T-cell (primary cell): Measurements from ENCODE around the gene RIC8A. TPM values are rescaled to one million over a fixed set of nuclear protein-coding genes. Genes with fewer than 3 reads are reported as not detected.

Source experiments
- ATAC-seq, 4 experiments: fragments of 200-7000 bp in 3 of 4; fragments of 150-1000 bp in 1 of 4; cut with Tn5 transposase; replicated peaks in 1 of 4; 1 replicate in 3 of 4; 2 replicates in 1 of 4; pipeline ENCODE4 v1.10.0; 2021; ENCODE audit warnings: moderate library complexity in 3 of 4, mild to moderate bottlenecking in 2 of 4, moderate number of reproducible peaks in 1 of 4
- CTCF ChIA-PET, 2 donors: fragments of 300-600 bp; sonication (Branson Sonifier 250); formaldehyde crosslinking; loops; one replicate each; lab custom pipeline; 2022; ENCODE audit warnings: antibody characterized with exemption in 2 of 2; lab: Charles Lee
- POLR2A ChIA-PET, 2 donors: fragments of 300-600 bp; sonication (Branson Sonifier 250); formaldehyde crosslinking; loops; one replicate each; lab custom pipeline; 2022; ENCODE audit warnings: antibody characterized with exemption in 2 of 2; lab: Charles Lee
- DNase-seq, 35 experiments: peaks; one replicate each; pipeline versions ENCODE4 v3.0.0 to v3.0.0-alpha.2; 2013 to 2023
- H3K27ac ChIP-seq: one replicate; pipeline ENCODE4 v1.5.1; 2013; ENCODE audit warnings: low read length
- H3K27me3 ChIP-seq, 2 experiments: replicated peaks in 1 of 2; 1 replicate in 1 of 2; 2 replicates in 1 of 2; pipeline versions ENCODE4 v1.6.1 to v1.7.0; 2013; ENCODE audit warnings: low read length in 1 of 2, mixed read lengths in 1 of 2; ENCODE audit not compliant: control insufficient read depth in 2 of 2, insufficient read depth in 2 of 2; ENCODE audit errors: extremely low read depth in 1 of 2
- H3K36me3 ChIP-seq, 2 donors: 1 replicate in 1 of 2; 2 replicates in 1 of 2; pipeline versions ENCODE4 v1.6.1 to v1.7.0; 2013; ENCODE audit warnings: low read length in 1 of 2; ENCODE audit not compliant: control insufficient read depth in 2 of 2, insufficient read depth in 1 of 2; ENCODE audit errors: extremely low read depth in 1 of 2
- H3K4me1 ChIP-seq, 2 experiments: 1 replicate in 1 of 2; 2 replicates in 1 of 2; pipeline versions ENCODE4 v1.6.1 to v1.7.0; 2013; ENCODE audit warnings: low read length in 2 of 2, mixed read lengths in 1 of 2; ENCODE audit not compliant: insufficient read depth in 2 of 2, control insufficient read depth in 1 of 2; ENCODE audit errors: extremely low read depth in 1 of 2
- H3K4me3 ChIP-seq, 2 donors: 1 replicate in 1 of 2; 2 replicates in 1 of 2; pipeline versions ENCODE4 v1.5.1 to v1.7.0; 2013; ENCODE audit warnings: mild to moderate bottlenecking in 2 of 2, low read length in 1 of 2, moderate library complexity in 1 of 2; ENCODE audit not compliant: control insufficient read depth in 1 of 2; ENCODE audit errors: extremely low read depth in 1 of 2
- H3K9me3 ChIP-seq: 2 replicates; pipeline ENCODE4 v1.7.0; 2013
- H3K27ac Mint-ChIP-seq, 2 donors: one replicate each; pipeline ENCODE4 v1.8.0; 2020 to 2021; ENCODE audit warnings: mild to moderate bottlenecking in 2 of 2, mixed read lengths in 2 of 2
- H3K27me3 Mint-ChIP-seq, 2 donors: one replicate each; pipeline ENCODE4 v1.8.0; 2021 to 2022; ENCODE audit warnings: mixed read lengths in 2 of 2
- H3K36me3 Mint-ChIP-seq: one replicate; pipeline ENCODE4 v1.8.0; 2021; ENCODE audit warnings: mixed read lengths
- H3K4me1 Mint-ChIP-seq, 3 donors: one replicate each; pipeline ENCODE4 v1.8.0; 2020 to 2022; ENCODE audit warnings: mixed read lengths in 3 of 3, mild to moderate bottlenecking in 1 of 3
- H3K4me3 Mint-ChIP-seq, 3 donors: one replicate each; pipeline ENCODE4 v1.8.0; 2020 to 2022; ENCODE audit warnings: mild to moderate bottlenecking in 3 of 3, mixed read lengths in 3 of 3, moderate library complexity in 3 of 3
- H3K9me3 Mint-ChIP-seq, 3 donors: one replicate each; pipeline ENCODE4 v1.8.0; 2020 to 2022; ENCODE audit warnings: mixed read lengths in 3 of 3
- WGBS: methylation state at CpG from one replicate; pipeline ENCODE4 v1.1.5; 2013; ENCODE audit warnings: missing lambda C conversion rate; ENCODE audit not compliant: insufficient coverage; 5-methylcytosine and 5-hydroxymethylcytosine counted together
- total RNA-seq, 35 experiments: library from RNA in 6 of 35; stranded (reverse) in 6 of 35; fragments of 120-200 nt in 1 of 35; gene quantifications; one replicate each; pipeline versions ENCODE4 v1.2.1 to v1.2.4 and lab custom pipeline; 2013 to 2026

RIC8A gene
- total RNA-seq, 5 donors from 2014 or later (not counting 1 experiment from before 2014, with no cell fraction given), result 87.4 to 151 (median 117) TPM

DNA sequence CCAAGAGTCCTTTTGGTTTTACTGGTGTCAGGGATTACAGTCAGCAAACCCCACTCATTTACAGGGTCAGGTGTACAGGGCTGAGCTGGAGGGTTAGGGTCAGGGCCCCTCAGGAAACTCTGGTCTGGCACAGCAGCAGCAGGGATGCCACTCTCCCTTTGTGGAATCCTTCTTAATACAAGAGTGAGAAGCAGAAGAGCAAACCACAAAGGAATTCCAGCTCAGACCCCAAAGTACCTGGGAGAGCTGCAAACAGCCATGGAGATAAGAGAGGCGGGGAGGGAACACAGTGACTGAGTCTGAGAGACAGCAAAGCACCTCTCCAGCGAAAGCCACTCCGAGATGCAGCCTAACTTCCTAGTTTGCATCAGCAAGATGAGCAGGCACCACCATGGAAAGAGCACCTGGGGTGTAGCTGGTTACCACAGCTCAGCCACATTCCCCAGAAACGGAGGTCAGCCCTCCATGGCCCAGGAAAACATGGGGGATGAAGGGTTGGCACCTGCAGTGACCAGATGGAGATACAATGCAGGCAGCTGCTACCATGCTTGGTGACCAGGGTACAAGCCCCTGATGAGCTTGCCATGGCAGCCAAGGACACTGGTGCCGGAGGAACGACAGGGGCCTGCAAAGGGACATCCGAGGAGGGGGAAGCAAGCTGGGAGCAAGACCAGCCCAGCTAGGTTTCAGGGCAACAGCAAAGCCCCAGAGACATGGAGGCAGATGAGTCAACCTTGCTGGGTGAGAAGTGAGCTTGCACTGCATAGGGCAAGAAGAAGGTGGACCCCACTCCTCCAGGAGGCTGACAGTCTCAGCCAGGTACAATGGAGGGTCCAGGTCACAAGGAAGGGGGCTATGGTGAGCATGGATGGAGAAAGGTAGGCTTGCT lies 4.2 kb upstream of the RIC8A start:
- no peak for ATAC-seq
- Histone ChIP-seq H3K27ac (no peak overlapping the region), H3K9me3 (no peaks in the 10 kb centered on the region), H3K4me1 (peaks cover 19 to 61% of the 10 kb centered on the region in 2 experiments), H3K27me3 (no peaks in the 10 kb centered on the region), H3K36me3 (peaks cover 0 to 34% of the 10 kb centered on the region in 2 donors), H3K4me3 (no peak overlapping the region)
- Mint-ChIP-seq H3K4me1 (peaks cover 46 to 58% (median 55%) of the 10 kb centered on the region in 3 donors), H3K27me3 (no peaks in the 10 kb centered on the region), H3K9me3 (no peaks in the 10 kb centered on the region), H3K27ac (peak overlapping the region; percentile 58 to 86), H3K36me3 (peaks cover 22% of the 10 kb centered on the region), H3K4me3 (peak overlapping the region in 2 of 3 donors; percentile 28 to 60)
- CTCF ChIA-PET, result no interaction called here
- 93% methylated on average over 7 of the region's 7 CpGs for WGBS
- POLR2A ChIA-PET, result interaction anchor here in 1 of 2 donors (0.6 kb wide), 1 partner anchor 42 kb away, joined by 3 read pairs; no protein-coding TSS in a partner anchor
- peak in 2 of 35 experiments; percentile 11 to 19 for DNase-seq

DNA sequence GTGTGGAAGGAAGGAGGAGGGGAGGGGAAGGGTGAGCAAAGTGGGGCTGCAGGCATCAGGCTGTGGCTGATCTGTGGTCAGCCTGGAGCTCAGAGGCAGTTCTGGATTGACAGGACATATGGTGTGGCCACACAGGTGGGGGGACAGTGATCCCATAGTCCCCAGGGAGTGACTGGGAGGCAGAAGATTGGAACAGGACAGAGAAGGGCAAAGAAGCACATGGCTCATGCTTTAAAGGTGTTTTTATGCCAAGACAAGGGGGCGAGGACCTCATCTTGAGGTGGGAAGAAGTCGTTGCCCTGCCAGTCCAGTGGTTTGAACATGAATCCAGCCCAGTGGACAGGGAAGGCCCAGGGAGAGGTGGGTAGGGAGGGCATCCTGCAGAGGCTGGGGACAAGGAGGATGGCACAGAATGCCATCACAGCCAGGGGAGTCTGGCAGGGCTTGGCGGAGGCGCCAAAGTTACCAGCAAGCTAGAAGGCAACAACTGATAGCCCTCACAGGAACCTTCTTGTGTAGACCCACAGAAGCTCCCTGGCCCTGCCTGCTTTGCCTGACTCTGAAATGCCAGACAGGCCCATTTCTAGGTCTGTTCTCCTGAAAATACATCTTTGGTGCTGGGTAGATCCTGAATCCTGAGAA lies 3.4 kb upstream of the RIC8A start:
- peaks cover 19 to 64% of the 10 kb centered on the region in 2 experiments for H3K4me1 ChIP-seq
- Mint-ChIP-seq H3K27me3 (no peaks in the 10 kb centered on the region), H3K9me3 (no peaks in the 10 kb centered on the region), H3K4me1 (peaks cover 46 to 58% (median 55%) of the 10 kb centered on the region in 3 donors), H3K36me3 (peaks cover 22% of the 10 kb centered on the region), H3K4me3 (peak overlapping the region in 2 of 3 donors; percentile 0 to 29), H3K27ac (peak overlapping the region; percentile 45 to 66)
- no peaks in the 10 kb centered on the region for H3K27me3 ChIP-seq
- 94% methylated on average over 4 of the region's 4 CpGs for WGBS
- POLR2A ChIA-PET, result no interaction called here
- H3K9me3 ChIP-seq, result no peaks in the 10 kb centered on the region
- DNase-seq (peak in 2 of 35 experiments; percentile 10 to 22), ATAC-seq (no peak)
- no peak overlapping the region for H3K27ac ChIP-seq
- no peak overlapping the region for H3K4me3 ChIP-seq
- H3K36me3 ChIP-seq, result peaks cover 0 to 34% of the 10 kb centered on the region in 2 donors
- CTCF ChIA-PET, result no interaction called here

DNA sequence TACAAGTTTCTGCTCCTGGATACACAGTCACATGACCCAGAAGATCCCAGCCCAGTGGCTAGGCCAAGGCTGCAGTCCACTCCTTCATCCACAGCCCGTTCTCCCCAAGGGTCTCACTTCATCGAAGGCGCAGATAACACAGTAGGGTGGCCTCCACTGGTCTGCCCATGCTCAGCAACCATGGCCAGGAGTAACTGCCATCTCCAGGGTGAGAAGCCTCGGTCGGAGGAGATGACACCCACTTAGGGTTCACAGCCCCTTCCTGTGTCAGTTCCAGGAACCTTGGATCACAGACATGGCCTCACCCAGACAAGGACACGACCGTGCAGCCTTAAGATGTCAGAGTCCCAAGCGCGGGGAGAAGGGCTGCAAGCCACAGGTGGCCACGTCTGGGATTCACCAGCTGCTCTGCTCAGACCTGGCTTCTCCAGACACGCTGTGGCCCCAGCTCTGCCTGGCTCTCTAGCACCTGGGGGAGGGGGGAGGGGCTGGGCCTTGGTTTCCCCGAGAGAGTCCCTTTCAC lies 2.9 kb upstream of the RIC8A start:
- DNase-seq (peak in 1 of 35 experiments; percentile 11), ATAC-seq (no peak)
- Histone ChIP-seq H3K27me3 (no peaks in the 10 kb centered on the region), H3K36me3 (peaks cover 0 to 38% of the 10 kb centered on the region in 2 donors), H3K9me3 (no peaks in the 10 kb centered on the region), H3K4me3 (no peak overlapping the region), H3K27ac (no peak overlapping the region), H3K4me1 (peaks cover 20 to 70% of the 10 kb centered on the region in 2 experiments)
- H3K4me1 Mint-ChIP-seq, result peaks cover 46 to 61% (median 59%) of the 10 kb centered on the region in 3 donors
- no peaks in the 10 kb centered on the region for H3K9me3 Mint-ChIP-seq
- no peak overlapping the region for H3K27ac Mint-ChIP-seq
- peaks cover 22% of the 10 kb centered on the region for H3K36me3 Mint-ChIP-seq
- POLR2A ChIA-PET, result no interaction called here
- 93% methylated on average over 10 of the region's 12 CpGs for WGBS
- CTCF ChIA-PET, result no interaction called here
- no peaks in the 10 kb centered on the region for H3K27me3 Mint-ChIP-seq
- peak overlapping the region in 1 of 3 donors; percentile 96 for H3K4me3 Mint-ChIP-seq

DNA sequence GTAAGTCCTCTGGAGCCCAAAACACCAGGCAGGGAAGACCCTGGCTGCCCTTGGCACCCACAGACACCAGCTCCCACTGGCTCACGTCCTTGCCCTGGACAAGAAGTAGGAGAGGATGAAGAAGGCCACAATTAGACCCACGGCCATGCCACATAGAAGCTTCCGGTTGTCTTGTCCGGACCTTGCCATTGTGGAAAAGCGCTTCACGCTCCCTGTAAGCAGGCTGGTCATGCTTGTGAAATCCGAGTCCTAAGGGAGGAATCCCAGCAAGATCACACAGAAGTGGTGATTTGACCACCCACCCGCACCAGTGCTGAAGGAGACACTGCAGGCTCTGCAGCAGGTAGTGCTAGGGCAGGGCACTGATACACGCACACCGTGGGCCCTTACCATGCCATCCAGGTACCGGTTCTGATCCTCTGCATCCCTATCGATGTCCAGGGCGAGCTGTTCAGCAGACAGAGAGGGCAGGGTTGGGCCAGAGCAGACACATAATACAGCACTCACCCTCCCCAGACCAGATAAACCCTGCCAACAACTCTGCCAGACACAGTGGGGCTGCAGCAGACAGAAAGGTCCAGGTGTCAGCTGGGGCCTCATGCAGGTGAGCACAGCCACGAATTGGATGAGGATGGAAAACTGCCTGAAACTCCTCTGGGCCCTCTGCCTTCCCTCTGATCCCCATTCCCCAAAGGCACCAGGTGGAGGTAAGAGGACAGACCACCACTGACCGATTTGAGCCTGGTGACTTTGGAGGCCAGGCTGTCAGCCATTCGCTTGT lies 2.1 kb upstream of the RIC8A start:
- peaks cover 26% of the 10 kb centered on the region for H3K36me3 Mint-ChIP-seq
- H3K4me3 ChIP-seq, result no peak overlapping the region
- ChIA-PET CTCF (no interaction called here), POLR2A (no interaction called here)
- ATAC-seq (no peak), DNase-seq (no peak)
- peaks cover 53 to 69% (median 66%) of the 10 kb centered on the region in 3 donors for H3K4me1 Mint-ChIP-seq
- no peak overlapping the region for H3K27ac ChIP-seq
- no peaks in the 10 kb centered on the region for H3K9me3 Mint-ChIP-seq
- peak overlapping the region; percentile 85 to 99 (median 96) for H3K4me3 Mint-ChIP-seq
- peaks cover 23 to 78% of the 10 kb centered on the region in 2 experiments for H3K4me1 ChIP-seq
- H3K27me3 Mint-ChIP-seq, result no peaks in the 10 kb centered on the region
- H3K27ac Mint-ChIP-seq, result peak overlapping the region; percentile 55 to 99
- 97% methylated on average over 14 of the region's 16 CpGs for WGBS
- peaks cover 0 to 42% of the 10 kb centered on the region in 2 donors for H3K36me3 ChIP-seq
- H3K9me3 ChIP-seq, result no peaks in the 10 kb centered on the region
- no peaks in the 10 kb centered on the region for H3K27me3 ChIP-seq

DNA sequence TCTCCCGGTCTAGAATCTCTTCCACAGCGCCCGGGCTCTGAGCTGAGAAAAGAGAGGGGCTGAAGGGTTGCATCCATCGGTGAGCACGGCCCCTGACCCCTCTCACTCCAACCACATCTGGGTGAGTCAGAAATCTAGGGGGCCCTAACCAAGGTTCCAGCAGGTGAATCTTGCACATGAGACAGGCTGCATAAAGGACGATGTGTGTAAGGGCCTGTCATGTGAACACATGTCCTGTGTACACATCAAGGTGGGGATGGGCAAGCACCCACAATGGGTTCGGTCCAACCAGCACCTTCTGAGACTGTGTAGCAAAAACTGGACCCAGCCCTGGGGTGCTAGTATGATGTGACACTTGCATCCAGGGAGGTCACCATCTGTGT lies 1.5 kb upstream of the RIC8A start:
- peaks cover 21% of the 10 kb centered on the region for H3K36me3 Mint-ChIP-seq
- no peaks in the 10 kb centered on the region for H3K9me3 Mint-ChIP-seq
- DNase-seq (no peak), ATAC-seq (no peak)
- Histone ChIP-seq H3K27ac (peak overlapping the region; percentile 68), H3K4me1 (peaks cover 23 to 83% of the 10 kb centered on the region in 2 experiments), H3K27me3 (no peaks in the 10 kb centered on the region), H3K4me3 (peak overlapping the region; percentile 86 to 89), H3K9me3 (no peaks in the 10 kb centered on the region), H3K36me3 (peaks cover under 1 to 43% of the 10 kb centered on the region in 2 donors)
- no peaks in the 10 kb centered on the region for H3K27me3 Mint-ChIP-seq
- peaks cover 54 to 71% (median 69%) of the 10 kb centered on the region in 3 donors for H3K4me1 Mint-ChIP-seq
- CTCF ChIA-PET, result interaction anchor here in 1 of 2 donors (1.3 kb wide), 1 partner anchor 45 kb away, joined by 5 read pairs; no protein-coding TSS in a partner anchor
- H3K4me3 Mint-ChIP-seq, result peak overlapping the region; percentile 85 to 99 (median 96)
- POLR2A ChIA-PET, result no interaction called here
- H3K27ac Mint-ChIP-seq, result peak overlapping the region; percentile 97 to 99
- WGBS, result 90% methylated on average over 2 of the region's 7 CpGs
